HL-60 (cell line): ENCODE measurements around the gene CHST11.

Experiments used
- CTCF ChIP-seq: IDR thresholded peaks from one replicate; pipeline ENCODE4 v1.5.1; 2011; ENCODE audit warnings: low read length, control low read depth, inconsistent platforms; ENCODE audit not compliant: insufficient read depth
- GABPA ChIP-seq: IDR thresholded peaks from 2 replicates; pipeline ENCODE4 v1.6.1; 2012; ENCODE audit warnings: low read depth
- POLR2AphosphoS5 ChIP-seq: IDR thresholded peaks from 2 replicates; pipeline ENCODE4 v1.6.1; 2012; ENCODE audit warnings: low read depth
- SPI1 ChIP-seq: IDR thresholded peaks from 2 replicates; pipeline ENCODE4 v1.6.1; 2012; ENCODE audit warnings: low read depth, mild to moderate bottlenecking, borderline replicate concordance
- TF ChIP-seq, protein P1 (sequence below): IDR thresholded peaks from 2 replicates; pipeline ENCODE4 v1.6.1; 2012; ENCODE audit warnings: low read depth; ENCODE audit not compliant: insufficient replicate concordance

DNA sequence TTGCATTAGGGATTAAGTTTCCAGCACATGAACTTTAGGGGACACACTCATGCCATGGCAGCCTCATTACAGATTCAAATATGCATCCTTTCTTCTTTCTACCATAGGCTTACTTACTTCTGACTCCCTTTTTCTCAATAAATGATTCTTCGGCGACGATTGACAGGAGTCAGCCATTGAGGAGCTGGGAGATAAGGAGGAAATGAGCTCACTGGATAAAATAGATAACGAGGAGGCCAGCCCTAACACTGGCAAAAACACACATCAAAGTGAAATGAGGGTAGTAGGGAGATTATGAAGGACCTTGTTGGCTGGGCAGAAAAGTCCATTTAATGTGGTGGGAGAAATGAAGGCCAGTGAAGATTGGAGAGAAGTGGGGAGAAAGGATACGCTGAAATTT, 329.1 kb downstream of the CHST11 start:
- TF ChIP-seq CTCF (no peak), POLR2AphosphoS5 (no peak), SPI1 (no peak), GABPA (no peak)
- TF ChIP-seq, protein P1, sequence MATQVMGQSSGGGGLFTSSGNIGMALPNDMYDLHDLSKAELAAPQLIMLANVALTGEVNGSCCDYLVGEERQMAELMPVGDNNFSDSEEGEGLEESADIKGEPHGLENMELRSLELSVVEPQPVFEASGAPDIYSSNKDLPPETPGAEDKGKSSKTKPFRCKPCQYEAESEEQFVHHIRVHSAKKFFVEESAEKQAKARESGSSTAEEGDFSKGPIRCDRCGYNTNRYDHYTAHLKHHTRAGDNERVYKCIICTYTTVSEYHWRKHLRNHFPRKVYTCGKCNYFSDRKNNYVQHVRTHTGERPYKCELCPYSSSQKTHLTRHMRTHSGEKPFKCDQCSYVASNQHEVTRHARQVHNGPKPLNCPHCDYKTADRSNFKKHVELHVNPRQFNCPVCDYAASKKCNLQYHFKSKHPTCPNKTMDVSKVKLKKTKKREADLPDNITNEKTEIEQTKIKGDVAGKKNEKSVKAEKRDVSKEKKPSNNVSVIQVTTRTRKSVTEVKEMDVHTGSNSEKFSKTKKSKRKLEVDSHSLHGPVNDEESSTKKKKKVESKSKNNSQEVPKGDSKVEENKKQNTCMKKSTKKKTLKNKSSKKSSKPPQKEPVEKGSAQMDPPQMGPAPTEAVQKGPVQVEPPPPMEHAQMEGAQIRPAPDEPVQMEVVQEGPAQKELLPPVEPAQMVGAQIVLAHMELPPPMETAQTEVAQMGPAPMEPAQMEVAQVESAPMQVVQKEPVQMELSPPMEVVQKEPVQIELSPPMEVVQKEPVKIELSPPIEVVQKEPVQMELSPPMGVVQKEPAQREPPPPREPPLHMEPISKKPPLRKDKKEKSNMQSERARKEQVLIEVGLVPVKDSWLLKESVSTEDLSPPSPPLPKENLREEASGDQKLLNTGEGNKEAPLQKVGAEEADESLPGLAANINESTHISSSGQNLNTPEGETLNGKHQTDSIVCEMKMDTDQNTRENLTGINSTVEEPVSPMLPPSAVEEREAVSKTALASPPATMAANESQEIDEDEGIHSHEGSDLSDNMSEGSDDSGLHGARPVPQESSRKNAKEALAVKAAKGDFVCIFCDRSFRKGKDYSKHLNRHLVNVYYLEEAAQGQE = no peak
